Stimulated activated CD8-positive, alpha-beta memory T cell treated with anti-CD3 and anti-CD28 coated beads, Interleukin-7, amount 100 ng/mL, for 4 hours (primary cell): ENCODE results near the gene MRPS24.
A peak's percentile ranks its signal among the peaks of the same experiment; 100 is the strongest.
"Not testable (repeated sequence)": the region's sequence is repeated elsewhere in the genome, so short reads cannot be mapped to it uniquely, and the experiment has no call there.

Experiments used
- DNase-seq, 2 donors: peaks; one replicate each; pipeline ENCODE4 v3.0.0-alpha.2; 2020; ENCODE audit warnings: low read depth in 2 of 2

The MRPS24 gene

DNA sequence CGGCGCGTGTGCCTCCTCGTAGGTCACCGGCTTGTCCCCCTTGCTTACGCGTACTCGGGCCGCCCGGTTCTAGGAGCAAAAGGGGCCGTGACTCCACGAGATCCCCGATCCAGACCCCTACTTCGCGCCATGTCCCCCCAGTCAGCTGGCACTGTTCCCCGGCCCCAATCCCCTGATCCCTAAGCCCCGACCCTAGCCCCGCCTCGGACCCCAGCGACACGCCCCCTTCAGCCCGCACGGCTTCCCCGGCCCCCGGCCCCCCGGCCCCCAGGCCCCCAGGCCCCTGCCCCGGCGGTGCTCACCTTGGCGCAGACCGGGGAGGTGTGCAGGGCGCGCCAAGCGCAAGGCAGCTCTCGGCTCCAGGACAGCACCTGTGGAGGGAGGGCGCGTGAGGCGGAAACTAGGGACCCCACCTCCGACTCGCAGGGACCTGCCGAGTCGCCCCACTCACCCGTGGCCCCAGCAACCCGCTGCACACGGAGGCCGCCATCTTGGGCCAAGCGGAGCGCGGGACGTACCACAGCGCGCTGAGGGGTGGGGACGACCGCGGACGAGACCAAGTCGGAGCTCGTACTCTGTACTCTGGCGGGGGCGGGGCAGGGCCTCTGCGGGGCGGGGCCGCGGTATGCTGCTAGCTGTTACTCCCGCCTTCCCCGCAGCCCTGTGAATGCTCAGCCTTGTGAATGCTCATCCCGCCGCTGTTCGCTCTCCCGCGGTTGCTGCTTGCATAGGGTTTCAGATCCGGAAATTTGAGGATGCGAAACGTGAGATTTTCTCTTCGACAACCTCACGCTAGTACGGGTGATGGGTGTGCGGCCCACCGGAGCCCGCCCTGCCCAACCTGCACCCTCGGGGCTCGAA, at the start of gene MRPS24:
Gene MRPS24, minus strand, starts transcription at position 512 of the 861 bp plus-strand sequence. Its CDS starts 22 bp downstream, at position 490.
- DNase-seq: peak; percentile 90 to 94

DNA sequence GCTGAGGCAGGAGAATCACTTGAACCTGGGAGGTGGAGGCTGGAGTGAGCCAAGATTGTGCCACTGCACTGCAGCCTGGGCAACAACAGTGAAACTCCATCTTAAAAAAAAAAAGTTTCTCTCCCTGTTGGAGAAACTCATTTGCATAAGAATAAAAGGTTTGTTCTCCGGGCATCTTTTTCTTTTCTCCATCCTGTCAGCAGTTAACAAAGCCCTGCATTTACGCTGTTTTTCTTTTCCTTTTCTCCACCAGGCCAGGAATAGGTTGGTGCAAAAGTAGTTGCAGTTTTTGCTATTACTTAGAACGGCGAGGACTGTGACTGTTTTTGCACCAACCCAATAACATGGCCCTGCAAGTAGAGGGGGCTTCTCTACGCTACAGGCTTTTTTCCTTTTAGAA, 46.6 kb upstream of the MRPS24 start:
- no peak for DNase-seq

DNA sequence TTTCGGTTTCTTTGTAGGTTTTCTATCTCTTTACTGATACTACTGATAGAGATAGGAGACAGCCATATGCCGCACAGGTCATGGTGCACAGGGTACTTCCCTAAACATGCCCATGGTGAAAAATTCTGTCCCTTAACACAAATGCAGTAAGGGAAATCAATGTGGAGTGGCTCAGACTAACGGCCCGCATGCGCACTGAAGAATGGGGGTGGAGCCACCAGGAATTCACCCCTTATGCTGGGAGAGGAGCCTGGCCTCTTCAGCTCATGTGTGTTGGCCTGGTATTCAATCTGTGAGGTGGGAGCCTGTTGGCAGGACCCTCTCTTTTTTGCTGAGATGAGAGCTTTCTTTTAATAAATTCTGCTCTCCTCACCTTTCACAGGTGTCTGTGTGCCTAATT, 45.5 kb upstream of the MRPS24 start:
- no peak for DNase-seq

DNA sequence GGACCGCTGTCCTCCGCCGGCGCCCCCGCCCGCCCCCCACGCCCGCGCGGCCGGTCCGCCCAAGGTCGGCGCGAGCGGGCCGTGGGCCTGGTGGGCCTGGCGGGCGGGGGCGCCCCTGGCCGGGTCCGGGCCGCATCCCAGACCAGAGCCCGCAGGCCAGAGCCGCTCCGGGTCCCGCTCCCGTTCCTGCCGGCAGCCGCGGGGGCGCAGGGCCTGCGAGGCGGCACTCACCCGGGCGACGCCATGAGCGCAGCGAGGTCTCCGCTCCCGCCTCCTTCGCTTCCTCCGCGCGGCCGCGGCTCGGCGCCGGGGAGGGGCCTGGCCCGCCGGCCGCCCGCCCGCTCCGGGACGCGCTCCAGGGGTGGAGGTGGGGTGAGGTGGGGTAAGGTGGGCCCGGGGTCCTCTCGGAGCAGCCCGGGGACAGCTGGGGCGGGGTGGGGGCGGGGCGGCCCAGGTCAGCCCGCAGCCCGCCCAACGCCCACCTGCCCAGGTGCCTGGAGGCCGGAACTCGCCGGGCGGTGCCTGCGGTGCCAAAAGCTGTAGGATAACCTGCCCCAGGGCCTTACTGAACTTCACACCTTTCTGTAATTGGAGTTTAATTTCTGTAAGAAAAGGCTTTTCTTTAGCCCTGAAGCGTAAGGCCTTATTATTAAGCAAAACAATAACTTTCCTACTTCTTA, 37.2 kb upstream of the MRPS24 start, which contains the start of gene URGCP:
Gene URGCP, minus strand, starts transcription at position 266 of the 680 bp plus-strand sequence. Its CDS starts 21 bp downstream, at position 245.
- peak in 1 of 2 donors; percentile 47 for DNase-seq

DNA sequence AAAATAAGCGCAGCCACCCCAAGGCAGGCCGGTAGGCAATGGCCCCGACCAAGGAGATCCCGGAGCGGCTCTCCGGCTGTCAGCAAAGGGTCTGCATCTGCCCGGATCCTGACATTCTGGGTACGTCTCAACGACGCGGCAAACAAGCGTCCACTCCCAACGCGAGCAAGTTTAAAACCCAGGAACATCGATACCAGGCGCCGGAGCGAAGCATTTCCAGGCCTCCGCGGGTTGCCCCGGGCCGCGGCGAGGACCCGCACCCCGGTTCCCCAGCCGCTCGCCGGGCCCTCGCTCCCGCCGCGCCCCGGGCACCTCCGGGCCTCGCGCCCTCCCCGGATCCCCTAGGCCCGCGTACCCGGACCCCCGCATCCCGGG, 36.6 kb upstream of the MRPS24 start:
- DNase-seq: no peak

DNA sequence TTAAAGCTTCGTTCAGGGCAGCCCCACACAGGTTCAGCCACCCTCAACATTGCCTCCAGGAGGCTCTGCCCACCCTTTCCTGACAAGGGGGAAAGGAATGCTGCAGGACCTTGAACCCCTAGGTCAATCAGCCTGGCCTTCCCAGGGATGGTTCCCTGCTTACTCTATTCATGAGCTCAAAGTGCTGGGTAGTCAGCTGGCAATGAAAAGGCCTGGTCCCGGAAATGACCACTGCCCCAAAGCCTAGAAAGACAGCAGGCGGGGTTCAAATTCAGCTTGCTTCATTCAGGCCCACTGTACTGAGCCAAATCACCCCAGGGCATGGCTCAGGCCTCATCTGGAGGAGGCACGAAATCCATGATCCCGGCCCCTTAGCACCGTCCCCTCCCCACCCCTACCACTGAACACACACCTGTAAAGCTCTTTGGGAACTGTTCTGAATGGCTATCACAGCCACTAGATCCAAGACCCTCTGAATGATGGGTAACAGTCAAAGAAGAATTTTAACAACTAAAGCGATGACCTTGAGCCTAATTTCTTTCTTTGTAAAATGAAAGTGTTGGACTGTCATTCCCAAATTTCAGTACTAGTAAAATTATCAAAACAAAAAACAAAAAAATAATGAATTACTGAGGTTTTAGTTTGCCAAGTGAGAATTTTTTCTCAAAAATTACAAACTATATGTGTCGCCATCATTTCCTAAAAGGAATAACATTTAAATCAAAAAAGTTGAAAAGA, 36.1 kb upstream of the MRPS24 start:
- no peak for DNase-seq

DNA sequence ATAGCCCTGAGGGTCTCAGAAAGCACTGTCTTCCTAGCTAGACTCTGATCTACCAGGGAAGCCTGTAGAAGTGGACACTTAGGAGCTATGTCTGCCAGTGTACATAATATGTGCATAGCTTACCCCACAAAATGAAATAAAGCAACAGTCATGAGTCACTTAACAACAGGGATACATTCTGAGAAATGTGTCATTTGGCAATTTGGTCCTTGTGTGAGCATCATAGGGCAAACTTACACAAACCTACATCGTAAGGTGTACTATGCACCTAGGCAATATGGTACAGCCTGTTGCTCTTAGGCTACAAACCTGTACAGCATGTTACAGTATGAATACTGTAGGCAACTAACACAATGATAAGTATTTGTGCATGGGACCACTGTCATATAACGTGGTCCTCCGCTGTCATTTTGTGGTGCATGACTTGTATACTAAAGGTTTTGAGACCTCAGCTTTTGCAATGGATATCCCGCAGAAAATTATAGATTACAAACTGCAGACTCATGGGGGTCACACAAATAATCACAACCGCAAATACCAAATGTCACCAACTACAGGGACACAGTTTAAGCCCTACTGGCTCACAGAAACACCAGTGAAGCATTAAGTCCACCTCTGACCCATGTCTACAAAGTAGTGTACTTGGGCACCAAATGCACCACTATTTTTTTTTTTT, 35.4 kb upstream of the MRPS24 start:
- DNase-seq: no peak

DNA sequence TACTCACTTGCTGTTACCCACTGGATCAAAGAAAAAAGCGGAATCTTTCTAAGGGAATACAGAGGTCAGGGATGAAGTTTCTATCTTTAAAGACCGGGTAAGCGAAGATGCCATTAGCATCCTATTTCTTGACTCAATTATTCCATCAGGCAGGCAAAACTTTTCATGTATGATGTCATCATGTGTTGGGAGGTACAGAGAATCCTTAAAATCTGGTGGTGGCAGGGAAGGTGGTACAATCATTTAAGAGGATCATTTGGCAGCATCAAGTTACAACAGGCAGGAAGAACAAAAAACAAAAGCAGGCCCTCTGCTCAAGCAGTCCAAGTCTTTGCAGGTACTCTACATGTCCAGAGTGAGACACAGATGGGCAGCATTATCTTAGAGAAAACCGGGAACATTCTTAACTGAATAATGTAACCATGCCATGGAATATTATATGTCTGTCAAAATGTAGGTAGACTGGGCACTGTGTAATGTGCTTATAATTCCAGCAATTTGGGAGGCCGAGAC, 33.3 kb upstream of the MRPS24 start:
- no peak for DNase-seq

DNA sequence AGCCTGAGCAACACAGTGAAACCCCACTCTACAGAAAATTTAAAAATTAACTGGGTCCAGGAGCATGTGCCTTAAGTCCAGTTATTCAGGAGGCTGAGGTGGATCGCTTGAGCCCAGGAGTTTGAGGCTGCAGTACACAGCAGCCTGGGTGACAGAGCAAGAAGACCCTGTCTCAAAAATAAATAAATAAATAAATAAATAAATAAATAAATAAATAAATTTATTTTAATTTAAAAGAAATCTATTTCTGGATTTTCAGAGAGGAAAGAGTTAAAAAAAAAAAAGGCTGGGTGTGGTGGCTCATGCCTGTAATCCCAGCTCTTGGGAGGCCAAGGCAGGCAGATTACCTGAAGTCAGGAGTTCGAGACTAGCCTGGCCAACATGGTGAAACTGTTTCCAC, 29.3 kb upstream of the MRPS24 start:
- not testable (repeated sequence) for DNase-seq

DNA sequence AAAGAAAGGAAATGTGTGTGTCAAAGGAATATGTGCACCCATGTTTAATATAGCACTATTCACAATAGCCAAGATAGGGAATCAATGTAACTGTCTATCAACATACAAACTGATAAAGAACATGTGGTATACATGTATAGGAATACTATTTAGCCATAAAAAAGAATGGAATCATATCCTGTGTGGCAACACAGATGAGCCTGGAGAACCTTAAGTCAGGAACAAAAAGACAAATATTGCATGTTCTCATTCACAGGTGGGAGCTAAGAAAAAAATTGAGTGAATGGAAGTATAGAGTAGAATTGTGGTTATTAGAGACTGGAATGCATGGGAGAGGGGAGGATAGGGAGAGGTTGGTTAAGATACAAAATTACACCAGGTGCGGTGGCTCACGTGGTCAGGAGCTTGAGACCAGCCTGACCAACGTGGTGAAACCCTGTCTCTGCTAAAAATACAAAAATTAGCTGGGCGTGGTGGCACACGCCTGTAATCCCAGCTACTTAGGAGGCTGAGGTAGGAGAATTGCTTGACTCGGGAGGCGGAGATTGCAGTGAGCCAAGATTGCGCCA, 26.6 kb upstream of the MRPS24 start:
- no peak for DNase-seq

DNA sequence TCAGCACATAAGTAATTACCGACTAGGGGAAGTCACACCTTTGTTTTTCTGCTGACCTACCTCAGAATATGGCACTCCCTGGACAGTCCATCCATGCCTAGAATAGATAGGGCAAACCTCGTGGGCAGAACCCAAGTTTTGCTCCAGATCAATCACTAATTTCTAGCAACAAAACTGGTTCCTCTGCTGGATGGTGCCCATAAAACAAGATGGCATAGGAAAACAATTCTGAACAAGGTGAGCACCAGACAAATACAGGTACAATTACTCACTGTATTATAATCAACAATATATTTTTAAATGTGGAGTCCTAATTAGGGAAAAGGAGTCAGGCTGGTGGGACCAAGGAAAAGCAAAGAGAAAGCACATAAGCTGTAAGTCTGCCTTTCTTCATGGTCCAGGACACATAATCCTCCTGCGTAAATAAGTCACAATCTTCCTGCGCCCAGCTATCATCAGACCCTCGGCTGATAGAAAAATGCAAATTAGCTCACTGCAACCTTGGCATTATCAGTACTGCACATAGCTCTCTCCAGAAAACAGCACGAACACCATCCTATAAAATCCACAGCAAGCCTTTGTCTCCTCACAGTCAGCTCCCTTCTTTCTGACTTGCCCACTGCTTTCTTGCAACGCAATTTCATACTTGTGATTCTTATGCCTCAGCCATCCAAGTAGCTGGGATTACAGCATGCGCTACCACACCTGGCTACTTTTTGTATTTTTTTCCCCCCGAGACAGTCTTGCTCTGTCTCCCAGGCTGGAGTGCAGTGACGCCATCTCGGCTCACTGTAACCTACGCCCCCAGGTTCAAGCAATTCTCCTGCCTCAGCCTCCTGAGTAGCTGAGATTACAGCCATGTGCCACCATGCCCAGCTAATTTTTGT, 22.0 kb upstream of the MRPS24 start:
- DNase-seq: no peak

DNA sequence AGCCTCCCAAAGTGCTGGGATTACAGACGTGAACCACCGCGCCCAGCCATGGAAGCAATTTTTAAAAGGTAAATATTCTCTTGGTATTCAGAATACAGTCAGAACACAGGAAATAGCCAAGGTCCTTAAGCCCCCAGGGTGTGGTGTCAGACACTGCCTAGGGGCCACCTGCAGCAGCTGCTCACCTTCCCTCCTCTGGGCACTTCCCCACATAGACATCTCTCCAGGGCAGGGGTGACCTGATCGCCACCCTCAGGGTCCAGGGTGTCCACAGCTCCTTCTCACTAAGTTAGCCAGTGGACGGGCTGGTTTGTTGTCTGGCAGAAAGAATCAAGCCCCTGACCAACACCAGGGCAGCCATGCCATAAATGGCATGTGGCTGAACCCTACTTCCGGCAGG, 21.2 kb upstream of the MRPS24 start:
- DNase-seq: no peak

DNA sequence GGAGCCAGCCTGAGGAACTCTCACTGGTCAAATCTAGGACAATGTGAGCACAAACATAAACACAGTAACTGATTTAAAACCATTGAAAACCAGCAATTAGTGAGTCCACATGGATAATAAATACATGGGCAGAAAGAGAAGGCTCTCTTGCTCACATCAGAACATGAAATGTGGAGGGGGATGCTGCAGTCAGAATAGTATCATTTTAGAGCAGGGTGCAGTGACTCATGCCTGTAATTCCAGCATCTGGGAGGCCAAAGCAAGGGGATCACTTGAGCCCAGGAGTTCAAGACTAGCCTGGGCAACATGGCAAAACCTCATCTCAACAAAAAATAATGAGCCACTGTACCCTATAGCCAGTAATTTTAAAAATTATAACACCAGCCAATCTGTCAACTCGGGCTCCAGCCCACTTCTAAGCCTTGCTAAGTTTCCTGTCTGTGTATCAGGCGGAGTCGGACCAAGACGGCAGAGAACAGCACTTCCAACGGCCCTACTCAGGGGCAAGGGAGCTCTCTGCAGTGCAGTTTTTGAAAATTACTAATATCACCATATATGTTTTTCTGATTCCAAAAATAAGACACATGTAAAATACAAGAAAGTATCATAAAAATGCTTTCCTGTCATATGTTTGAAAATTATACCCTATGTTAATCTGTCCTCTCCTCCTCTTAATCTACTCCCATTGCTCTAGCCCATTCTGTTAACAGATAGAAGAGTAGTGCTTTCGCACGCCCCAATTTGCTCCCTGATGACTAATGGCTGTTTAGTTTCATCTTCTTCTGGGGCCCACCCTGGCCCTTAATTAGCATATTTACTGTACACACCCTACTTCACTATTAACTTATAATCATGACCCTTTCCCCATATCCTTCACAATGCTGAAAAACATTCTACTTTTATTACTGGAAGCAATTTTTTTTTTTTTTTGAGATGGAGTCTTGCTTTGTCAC, 20.0 kb upstream of the MRPS24 start:
- DNase-seq: no peak

DNA sequence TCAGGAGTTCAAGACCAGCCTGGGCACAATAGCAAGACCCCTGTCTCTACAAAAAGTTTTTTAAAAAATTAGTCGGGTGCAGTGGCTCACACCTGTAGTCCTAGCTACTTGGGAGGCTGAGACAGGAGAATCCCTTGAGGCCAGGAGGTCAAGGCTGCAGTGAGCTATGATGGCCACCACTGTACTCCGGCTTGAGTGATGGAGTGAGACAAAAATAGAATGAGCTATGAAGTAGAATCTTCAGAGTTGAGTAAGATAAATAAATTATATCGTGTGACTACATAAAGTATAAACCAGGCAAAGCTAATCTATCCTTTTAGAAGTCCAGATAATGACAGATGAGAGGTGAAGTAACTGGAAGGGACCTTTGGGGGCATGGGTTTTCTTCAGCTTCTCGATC, 15.3 kb upstream of the MRPS24 start:
- DNase-seq: no peak

DNA sequence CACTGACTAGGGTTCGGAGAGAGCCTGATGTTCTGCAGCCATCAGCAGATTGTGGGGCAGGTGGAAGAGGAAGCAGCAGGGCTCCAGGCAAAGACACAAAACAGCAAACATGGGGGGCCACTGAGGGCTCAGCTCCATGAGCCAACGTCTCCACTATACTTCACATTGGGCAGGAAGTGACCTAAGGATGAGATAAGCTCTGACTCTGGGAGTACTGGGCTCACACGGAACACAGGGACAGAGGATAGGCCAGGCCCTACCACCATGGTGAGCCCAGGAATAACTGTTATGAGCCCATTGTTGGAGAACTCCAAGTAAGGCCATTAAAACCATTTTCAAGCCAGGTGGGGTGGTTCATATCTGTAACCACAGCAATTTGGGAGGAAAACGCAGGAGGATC, 14.9 kb upstream of the MRPS24 start:
- no peak for DNase-seq

DNA sequence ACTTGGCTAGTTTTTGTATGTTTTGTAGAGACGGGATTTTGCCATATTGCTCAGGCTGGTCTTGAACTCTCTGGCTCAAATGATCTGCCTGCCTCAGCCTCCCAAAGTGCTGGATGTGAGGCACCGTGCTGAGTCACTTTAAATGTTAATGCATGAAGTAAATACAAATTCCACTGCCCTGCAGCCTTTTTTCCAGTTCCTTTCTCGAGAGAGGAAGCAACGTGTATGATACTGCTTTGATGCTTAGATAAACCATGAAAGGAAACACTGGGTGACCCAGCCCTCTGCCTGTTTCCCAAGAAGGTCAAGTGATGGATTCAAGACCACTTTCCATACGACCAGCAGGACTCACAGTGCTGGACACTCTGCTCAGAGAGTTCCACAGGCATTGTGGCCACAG, 11.3 kb upstream of the MRPS24 start:
- no peak for DNase-seq

DNA sequence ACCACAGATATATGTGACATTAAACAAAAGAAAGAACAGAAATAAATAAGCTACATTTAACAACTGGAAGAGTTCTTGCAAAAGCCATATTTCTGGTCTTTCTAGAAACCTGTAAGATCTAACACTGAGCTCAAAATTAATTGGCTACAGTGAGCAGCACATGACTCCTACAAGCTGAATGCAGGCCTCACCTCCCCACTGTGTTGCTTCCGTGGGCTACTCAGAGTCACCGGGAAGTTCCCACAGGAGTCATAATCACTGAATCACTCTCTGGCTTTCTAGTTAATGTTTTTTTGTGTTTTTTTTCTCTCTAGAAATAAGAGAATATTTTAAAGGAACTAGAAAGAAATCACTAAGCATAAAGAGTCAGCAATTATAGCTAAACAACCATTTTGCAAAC, 10.2 kb upstream of the MRPS24 start:
- DNase-seq: no peak

DNA sequence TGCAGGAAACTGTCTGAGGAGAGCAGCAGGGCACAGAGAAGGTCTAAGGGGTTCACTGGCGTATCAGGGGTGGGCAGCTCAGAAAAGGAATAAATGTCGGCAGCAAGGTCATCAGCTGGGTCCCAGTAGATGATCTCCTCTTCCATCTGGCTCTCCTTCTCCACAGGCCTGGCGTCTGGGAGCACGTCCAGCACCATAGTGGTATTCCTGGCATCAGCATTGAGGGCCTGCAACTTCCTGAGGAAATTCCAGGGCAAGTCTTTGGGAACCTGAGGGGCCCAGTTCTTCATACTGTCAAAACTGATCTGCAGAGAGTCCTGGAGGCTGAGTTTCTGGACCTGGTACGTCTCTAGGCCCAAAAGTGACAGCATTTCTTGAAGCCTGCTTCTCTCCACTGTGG, 9.6 kb upstream of the MRPS24 start:
- no peak for DNase-seq
